CD4-positive, alpha-beta T cell treated with Interferon gamma for 1 hour (primary cell): Measurements from ENCODE around the gene OR2A12.
"Not testable (repeated sequence)": the region's sequence is repeated elsewhere in the genome, so short reads cannot be mapped to it uniquely, and the experiment has no call there.

Experiments
- DNase-seq: peaks from one replicate; pipeline ENCODE4 v3.0.0-alpha.2; 2020

OR2A12 gene, protein sequence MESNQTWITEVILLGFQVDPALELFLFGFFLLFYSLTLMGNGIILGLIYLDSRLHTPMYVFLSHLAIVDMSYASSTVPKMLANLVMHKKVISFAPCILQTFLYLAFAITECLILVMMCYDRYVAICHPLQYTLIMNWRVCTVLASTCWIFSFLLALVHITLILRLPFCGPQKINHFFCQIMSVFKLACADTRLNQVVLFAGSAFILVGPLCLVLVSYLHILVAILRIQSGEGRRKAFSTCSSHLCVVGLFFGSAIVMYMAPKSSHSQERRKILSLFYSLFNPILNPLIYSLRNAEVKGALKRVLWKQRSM

DNA sequence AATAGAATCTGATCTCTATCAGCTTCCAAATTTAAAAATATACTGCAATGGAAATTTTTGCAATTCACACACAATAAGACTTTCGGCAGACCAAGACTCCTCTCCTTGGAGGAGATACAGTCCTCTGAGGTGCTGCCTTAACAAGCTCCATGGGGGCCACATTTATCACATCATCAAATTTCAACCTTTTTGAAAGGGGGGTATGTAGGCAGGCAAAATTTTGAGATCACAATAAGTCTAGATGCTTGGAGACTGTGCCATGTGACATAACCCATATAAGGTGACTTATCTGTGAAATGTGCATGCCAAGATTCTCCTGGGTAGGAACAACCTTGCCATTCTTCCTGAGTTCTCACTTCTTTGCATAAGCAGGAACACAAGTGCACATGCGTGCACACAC is at the start of gene OR2A12:
TSS of gene OR2A12 (plus strand) at position 301 of the 400 bp plus-strand sequence. CDS start 8,830 bp downstream, outside the sequence.
- no peak for DNase-seq

DNA sequence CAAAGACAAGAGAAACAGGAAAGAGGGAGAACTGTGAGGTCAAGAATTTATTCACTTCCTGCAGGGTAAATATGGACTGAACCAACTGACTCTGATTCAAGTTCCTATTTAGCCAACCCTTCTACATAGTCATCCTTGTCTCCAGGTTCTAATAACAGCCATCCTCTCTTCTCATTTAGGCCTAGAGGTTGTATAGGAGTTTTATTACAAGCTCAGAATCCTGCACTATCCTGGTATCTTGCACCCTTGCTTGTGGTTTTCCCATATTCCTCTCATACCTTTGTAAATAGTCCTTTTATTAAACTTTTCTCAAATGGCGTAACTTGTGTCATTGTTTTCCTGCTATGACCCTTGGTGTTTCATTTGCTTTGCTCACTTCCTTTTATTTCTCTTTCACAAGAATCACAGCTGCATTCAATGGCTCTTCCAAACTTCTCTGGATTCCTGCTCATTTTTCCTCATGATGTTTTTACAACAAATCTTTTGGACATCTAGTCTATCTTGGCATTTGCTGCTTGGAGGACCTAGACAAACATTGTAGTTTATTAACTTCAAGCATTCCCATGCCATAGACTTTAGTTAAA is 49.7 kb upstream of the OR2A12 start:
- DNase-seq = no peak

GRCh38 chr7:144037414-144038035 is 48.6 kb upstream of the OR2A12 start:
- no peak for DNase-seq

- no peak for DNase-seq
Observed at GRCh38 chr7:144038887-144039286, 47.2 kb upstream of the OR2A12 start.

GRCh38 chr7:144048648-144049047 is 37.4 kb upstream of the OR2A12 start, which contains the start of gene OR2A5:
Gene OR2A5 (plus strand): TSS chr7:144048948. CDS start chr7:144050402, 1,454 bp downstream.
- no peak for DNase-seq

DNA sequence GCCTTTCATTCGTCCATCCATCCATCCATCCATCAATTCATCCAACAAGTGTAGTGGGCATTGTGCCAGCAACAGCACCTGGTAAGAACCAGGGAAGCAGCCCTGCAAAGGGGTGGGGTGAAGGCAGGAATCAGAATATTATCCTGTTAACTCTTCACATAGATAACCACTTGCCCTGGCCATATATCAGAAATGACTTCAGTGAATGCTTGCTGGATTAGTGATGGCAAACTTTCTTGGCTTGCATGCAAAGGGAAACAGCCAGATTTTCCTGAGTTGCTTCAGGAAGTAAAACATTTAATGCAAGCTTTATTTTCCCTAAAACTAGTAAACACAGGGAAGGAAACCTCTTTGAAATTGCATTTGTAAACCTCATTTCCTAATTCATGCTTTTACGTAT is 36.6 kb upstream of the OR2A12 start:
- no peak for DNase-seq

DNA sequence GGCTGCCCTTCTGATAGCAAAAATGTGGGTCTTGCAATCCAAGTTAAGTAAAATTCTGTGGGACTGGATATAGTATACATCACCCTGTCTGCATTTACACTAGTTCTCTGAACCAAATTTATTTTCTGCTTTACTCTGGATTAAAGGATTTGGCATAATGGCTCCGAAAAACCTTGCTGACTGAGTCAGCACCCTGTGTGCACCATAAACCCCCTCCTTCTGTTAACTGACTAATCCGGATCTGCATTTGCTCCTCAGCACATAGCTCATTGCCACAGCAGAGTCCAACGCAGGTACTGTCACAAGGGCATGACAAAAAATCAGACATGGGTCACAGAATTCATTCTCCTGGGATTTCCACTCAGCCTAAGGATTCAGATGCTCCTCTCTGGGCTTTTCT is 36.0 kb upstream of the OR2A12 start:
- no peak for DNase-seq

- not testable (repeated sequence) for DNase-seq
Observed at GRCh38 chr7:144050884-144051283, 35.2 kb upstream of the OR2A12 start.

GRCh38 chr7:144057954-144058353 is 28.1 kb upstream of the OR2A12 start:
- no peak for DNase-seq

DNA sequence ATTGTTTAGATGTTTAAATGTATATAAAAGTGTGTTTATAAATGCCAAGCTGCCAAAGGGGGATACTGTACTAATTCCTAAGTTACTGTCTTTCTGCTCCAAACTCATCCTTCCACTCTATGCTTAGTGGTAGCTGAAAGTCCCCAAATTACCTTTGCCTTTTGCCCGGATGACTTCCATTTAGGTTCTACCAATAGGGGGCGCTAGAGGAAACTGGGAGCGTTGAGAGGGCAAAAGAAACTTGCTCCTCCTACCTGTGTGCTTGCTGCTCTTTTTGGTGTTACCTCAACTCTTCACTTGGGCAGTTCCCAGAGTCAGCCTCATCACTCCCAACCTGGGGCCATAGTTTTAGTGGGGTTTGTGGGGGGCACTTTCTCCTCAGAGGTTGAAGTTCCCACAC is 22.4 kb upstream of the OR2A12 start:
- no peak for DNase-seq

GRCh38 chr7:144069511-144069910 is 16.6 kb upstream of the OR2A12 start, which contains the start of gene OR2A25:
Gene OR2A25 (plus strand): TSS chr7:144069811. CDS start chr7:144074220, 4,409 bp downstream.
- DNase-seq = no peak

DNA sequence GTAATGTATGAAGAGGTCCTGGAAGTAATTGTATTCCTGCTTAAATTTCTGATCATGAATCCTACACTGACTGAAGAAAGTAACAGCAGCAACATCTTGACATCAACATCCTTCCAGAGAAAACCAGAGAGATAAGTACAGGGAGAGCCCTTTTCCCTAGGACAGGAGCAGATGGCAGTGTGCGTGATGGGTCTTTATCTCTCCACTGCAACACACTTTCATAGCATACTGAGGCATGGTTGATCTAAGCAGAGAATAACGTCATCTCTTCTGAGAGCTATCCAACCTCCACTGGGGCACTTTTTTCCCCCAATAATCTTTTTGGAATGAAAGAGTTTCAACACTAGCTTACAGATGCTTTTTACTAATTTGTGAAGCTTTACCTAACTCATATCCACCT is 16.1 kb upstream of the OR2A12 start:
- no peak for DNase-seq

GRCh38 chr7:144074374-144074773 is 11.7 kb upstream of the OR2A12 start:
- DNase-seq = no peak

DNA sequence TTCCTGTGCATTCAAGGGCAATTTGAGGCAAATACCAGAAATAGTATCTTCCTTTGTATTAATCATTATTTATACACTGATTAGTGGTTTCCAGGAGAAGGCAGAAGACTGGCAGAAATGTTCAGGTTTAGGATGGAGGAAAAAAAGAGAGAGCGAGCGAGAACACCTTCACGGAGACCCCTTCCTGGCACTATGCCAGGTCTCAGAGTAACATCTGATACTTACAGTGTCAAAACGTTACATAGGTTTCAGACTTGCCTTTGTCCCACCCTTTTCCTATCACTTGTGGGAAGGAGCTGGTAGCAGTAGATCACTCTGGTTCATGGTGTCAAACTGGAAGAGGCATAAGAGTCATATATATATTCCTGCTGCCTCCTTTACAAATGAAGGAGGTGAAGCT is 652 bp downstream of the OR2A12 start:
- DNase-seq = no peak

- DNase-seq = no peak
Observed at GRCh38 chr7:144087230-144087629, 1.2 kb downstream of the OR2A12 start.

DNA sequence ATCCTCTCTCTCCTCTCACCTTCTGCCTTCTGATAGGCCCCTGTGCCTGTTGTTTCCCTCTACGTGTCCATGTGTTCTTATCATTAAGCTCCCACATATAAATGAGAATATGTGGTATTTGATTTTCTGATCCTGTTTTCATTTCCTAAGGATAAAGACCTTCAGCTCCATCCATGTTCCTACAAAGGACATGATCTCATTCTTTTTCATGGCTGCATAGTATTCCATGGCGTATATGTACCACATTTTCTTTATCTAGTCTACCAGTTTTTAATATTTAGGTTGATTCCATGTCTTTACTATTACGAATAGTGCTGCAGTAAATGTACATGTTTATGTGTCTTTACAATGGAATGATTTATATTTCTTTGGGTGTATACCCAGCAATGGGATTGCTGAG is 4.6 kb downstream of the OR2A12 start:
- no peak for DNase-seq

- no peak for DNase-seq
Observed at GRCh38 chr7:144098776-144099175, 12.7 kb downstream of the OR2A12 start.

DNA sequence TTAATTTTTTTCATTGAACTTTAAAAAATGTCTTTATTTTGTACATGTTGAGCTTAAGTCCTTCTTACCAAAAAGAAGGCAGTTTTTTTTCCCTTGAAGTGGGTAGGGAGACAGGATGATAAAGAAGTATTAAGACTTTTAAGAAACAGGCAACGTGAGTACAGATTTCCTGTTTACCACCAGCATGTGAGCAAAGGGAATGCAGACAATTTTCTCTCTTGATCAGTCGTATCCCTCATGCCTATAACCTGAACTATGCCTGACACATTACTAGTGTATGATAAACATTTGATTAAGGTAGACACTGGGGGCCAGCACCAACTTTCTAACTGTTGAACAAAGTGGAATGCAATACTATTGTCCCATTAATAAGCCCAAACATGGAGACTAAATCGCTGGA is 14.5 kb downstream of the OR2A12 start:
- no peak for DNase-seq

GRCh38 chr7:144102041-144102440 is 16.0 kb downstream of the OR2A12 start:
- DNase-seq = no peak

- DNase-seq = no peak
Observed at GRCh38 chr7:144105211-144105610, 19.1 kb downstream of the OR2A12 start.

- no peak for DNase-seq
Observed at GRCh38 chr7:144109283-144109682, 23.2 kb downstream of the OR2A12 start, which contains the start of gene OR2A2. Gene OR2A2 (plus strand): TSS chr7:144109583. CDS start chr7:144109583, 0 bp downstream.

DNA sequence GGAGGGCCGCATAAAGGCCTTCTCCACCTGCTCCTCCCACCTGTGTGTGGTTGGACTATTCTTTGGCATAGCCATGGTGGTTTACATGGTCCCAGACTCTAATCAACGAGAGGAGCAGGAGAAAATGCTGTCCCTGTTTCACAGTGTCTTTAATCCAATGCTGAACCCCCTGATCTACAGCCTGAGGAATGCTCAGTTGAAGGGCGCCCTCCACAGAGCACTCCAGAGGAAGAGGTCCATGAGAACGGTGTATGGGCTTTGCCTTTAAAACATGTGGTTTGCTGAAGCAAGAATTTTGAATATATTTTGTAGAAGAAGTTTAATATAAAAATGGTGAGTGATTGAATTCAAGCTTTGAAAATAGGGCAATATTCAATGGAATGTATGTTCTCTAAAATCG is 24.2 kb downstream of the OR2A12 start:
- DNase-seq = no peak

- no peak for DNase-seq
Observed at GRCh38 chr7:144113651-144114050, 27.6 kb downstream of the OR2A12 start.

- no peak for DNase-seq
Observed at GRCh38 chr7:144118341-144118740, 32.3 kb downstream of the OR2A12 start.
